Measurements from ENCODE around the gene S100A4.

The S100A4 gene

DNA sequence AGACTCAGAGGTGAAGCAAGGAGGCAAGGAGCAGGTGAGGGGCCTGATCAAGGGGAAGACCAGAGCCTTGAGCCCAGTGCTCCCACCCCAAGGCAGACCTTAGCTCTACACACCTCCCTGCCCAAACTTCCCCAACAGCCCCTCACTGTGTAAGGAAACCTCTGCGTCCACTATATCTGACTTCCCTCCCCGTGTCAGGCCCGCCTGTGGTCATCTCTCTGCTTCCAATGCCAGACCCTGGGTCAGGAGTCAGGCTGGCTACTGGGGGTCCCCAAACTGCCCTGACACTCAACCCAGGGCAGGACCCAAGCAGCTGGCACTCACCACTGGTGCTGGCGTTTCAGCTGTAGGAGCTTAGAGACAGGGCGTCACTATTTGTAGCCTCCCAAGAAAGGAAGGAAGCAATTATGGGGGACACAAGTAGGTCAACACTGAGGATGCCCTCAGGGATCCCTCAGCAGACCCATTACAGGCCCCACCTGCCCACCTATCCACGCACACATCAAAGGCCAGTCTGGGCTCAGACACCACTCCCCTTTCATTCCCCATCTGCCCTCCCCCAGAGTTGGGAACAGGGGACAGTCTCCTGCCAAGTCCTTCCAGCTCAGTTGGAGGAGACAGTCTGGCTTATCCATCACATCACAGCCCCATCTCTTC is 4.3 kb upstream of the S100A4 start:
- TF ChIP-seq SIN3A (IDR thresholded peaks at IDR 0.05; ENCODE audit: borderline replicate concordance, insufficient read depth, low read length) (no peak), TAF1 (IDR thresholded peaks at IDR 0.05; ENCODE audit: borderline replicate concordance, insufficient read depth, low read length) (no peak), POLR2AphosphoS5 (IDR thresholded peaks at IDR 0.05; ENCODE audit: low read depth, low read length) (no peak), REST (IDR thresholded peaks at IDR 0.05; ENCODE audit: insufficient read depth in 1 of 2, low read depth in 2 of 2, low read length in 2 of 2) (no peak), FOXP2 (optimal IDR thresholded peaks at IDR 0.05; ENCODE audit: borderline replicate concordance, extremely low read depth, extremely low read length, insufficient read depth) (no peak)

- no peak for TF ChIP-seq REST (IDR thresholded peaks at IDR 0.05; ENCODE audit: insufficient read depth in 1 of 2, low read depth in 2 of 2, low read length in 2 of 2)
- TF ChIP-seq TAF1 (IDR thresholded peaks at IDR 0.05; ENCODE audit: borderline replicate concordance, insufficient read depth, low read length) = no peak
- TF ChIP-seq POLR2AphosphoS5 (IDR thresholded peaks at IDR 0.05; ENCODE audit: low read depth, low read length) = no peak
- TF ChIP-seq FOXP2 (optimal IDR thresholded peaks at IDR 0.05; ENCODE audit: borderline replicate concordance, extremely low read depth, extremely low read length, insufficient read depth) = no peak
- TF ChIP-seq SIN3A (IDR thresholded peaks at IDR 0.05; ENCODE audit: borderline replicate concordance, insufficient read depth, low read length) = no peak
These were observed 3.4 kb upstream of the S100A4 start, which contains the start of gene S100A3 for GRCh38 chr1:153548722-153549688. S100A3 (minus strand) TSS chr1:153549258; CDS start chr1:153548485, 773 bp downstream.

GRCh38 chr1:153547560-153548551 is 2.2 kb upstream of the S100A4 start:
- TF ChIP-seq TAF1 (IDR thresholded peaks at IDR 0.05; ENCODE audit: borderline replicate concordance, insufficient read depth, low read length) (no peak), FOXP2 (optimal IDR thresholded peaks at IDR 0.05; ENCODE audit: borderline replicate concordance, extremely low read depth, extremely low read length, insufficient read depth) (no peak), REST (IDR thresholded peaks at IDR 0.05; ENCODE audit: insufficient read depth in 1 of 2, low read depth in 2 of 2, low read length in 2 of 2) (no peak), SIN3A (IDR thresholded peaks at IDR 0.05; ENCODE audit: borderline replicate concordance, insufficient read depth, low read length) (no peak), POLR2AphosphoS5 (IDR thresholded peaks at IDR 0.05; ENCODE audit: low read depth, low read length) (no peak)

GRCh38 chr1:153546796-153547559 is 1.4 kb upstream of the S100A4 start:
- TF ChIP-seq TAF1 (IDR thresholded peaks at IDR 0.05; ENCODE audit: borderline replicate concordance, insufficient read depth, low read length) = no peak
- TF ChIP-seq SIN3A (IDR thresholded peaks at IDR 0.05; ENCODE audit: borderline replicate concordance, insufficient read depth, low read length) = no peak
- no peak for TF ChIP-seq POLR2AphosphoS5 (IDR thresholded peaks at IDR 0.05; ENCODE audit: low read depth, low read length)
- TF ChIP-seq FOXP2 (optimal IDR thresholded peaks at IDR 0.05; ENCODE audit: borderline replicate concordance, extremely low read depth, extremely low read length, insufficient read depth) = no peak
- no peak for TF ChIP-seq REST (IDR thresholded peaks at IDR 0.05; ENCODE audit: insufficient read depth in 1 of 2, low read depth in 2 of 2, low read length in 2 of 2)
